HG02938 (cell line): ENCODE measurements around the gene SLC26A5.
A peak's percentile ranks its signal among the peaks of the same experiment; 100 is the strongest.

Source experiments
- ATAC-seq: cut with Tn5 transposase; IDR thresholded peaks from one replicate; pipeline ENCODE4 v1.9.1; 2021; ENCODE audit warnings: mild to moderate bottlenecking, moderate library complexity; ENCODE audit not compliant: unreplicated experiment

The SLC26A5 gene

GRCh38 chr7:103348452-103348851 is 97.6 kb downstream of the SLC26A5 start:
- no peak for ATAC-seq

GRCh38 chr7:103347507-103348267 is 98.3 kb downstream of the SLC26A5 start, which contains the start of gene PSMC2:
Gene PSMC2 (plus strand): TSS chr7:103347643. CDS start chr7:103347712, 69 bp downstream.
- ATAC-seq = peak; percentile 77

- ATAC-seq = no peak
Measured at GRCh38 chr7:103346396-103346795, 99.6 kb downstream of the SLC26A5 start.

- peak; percentile 70 for ATAC-seq
Measured at GRCh38 chr7:103344453-103345149, 101.4 kb downstream of the SLC26A5 start, which contains the start of gene DNAJC2. Gene DNAJC2 (minus strand): TSS chr7:103344767. CDS start chr7:103344622, 145 bp downstream.

GRCh38 chr7:103343758-103344452 is 102.1 kb downstream of the SLC26A5 start:
- ATAC-seq = peak; percentile 8

GRCh38 chr7:103343332-103343731 is 102.7 kb downstream of the SLC26A5 start:
- no peak for ATAC-seq

- ATAC-seq = no peak
Measured at GRCh38 chr7:103341466-103341865, 104.5 kb downstream of the SLC26A5 start.

- ATAC-seq = no peak
Measured at GRCh38 chr7:103338864-103339263, 107.1 kb downstream of the SLC26A5 start.

- no peak for ATAC-seq
Measured at GRCh38 chr7:103336761-103337160, 109.2 kb downstream of the SLC26A5 start.

- ATAC-seq = no peak
Measured at GRCh38 chr7:103325744-103326143, 120.3 kb downstream of the SLC26A5 start.
